Mononuclear cell (primary cell): Measurements from ENCODE around the gene PDE4A. TPM values are rescaled to one million over a fixed set of nuclear protein-coding genes. Genes with fewer than 3 reads are reported as not detected.
"Not testable (repeated sequence)": the region's sequence is repeated elsewhere in the genome, so short reads cannot be mapped to it uniquely, and the experiment has no call there.

Experiments used
- H3K27me3 ChIP-seq: 2 replicates; pipeline ENCODE4 v1.6.0; 2011; ENCODE audit warnings: low read length, control low read depth; ENCODE audit not compliant: insufficient read depth
- H3K4me1 ChIP-seq: 2 replicates; pipeline ENCODE4 v1.5.1; 2011; ENCODE audit warnings: mild to moderate bottlenecking, low read length, control low read depth; ENCODE audit not compliant: insufficient read depth
- H3K4me3 ChIP-seq: 2 replicates; pipeline ENCODE4 v1.5.1; 2011; ENCODE audit warnings: mild to moderate bottlenecking, low read length, moderate library complexity
- H3K9me3 ChIP-seq: 2 replicates; pipeline ENCODE4 v1.5.1; 2011; ENCODE audit warnings: low read depth, mild to moderate bottlenecking, control low read depth, low read length
- total RNA-seq: library from RNA; depleted of rRNA; stranded (reverse); fragments of >200 nt; gene quantifications from one replicate; pipeline ENCODE4 v1.2.3, GENCODE V29; 2012

The PDE4A gene
- total RNA-seq, 1 donor = 7.2 TPM

- no peaks in the 10 kb centered on the region for H3K9me3 ChIP-seq
- H3K4me3 ChIP-seq = peak overlapping the region; percentile 22
- H3K27me3 ChIP-seq = peaks cover 19% of the 10 kb centered on the region
- peaks cover 59% of the 10 kb centered on the region for H3K4me1 ChIP-seq
Observed at GRCh38 chr19:10431254-10431942, 11.1 kb downstream of the PDE4A start.

- H3K4me3 ChIP-seq = peak overlapping the region; percentile 23
- H3K9me3 ChIP-seq = no peaks in the 10 kb centered on the region
- H3K27me3 ChIP-seq = peaks cover 19% of the 10 kb centered on the region
- H3K4me1 ChIP-seq = peaks cover 52% of the 10 kb centered on the region
Observed at GRCh38 chr19:10431943-10432735, 11.8 kb downstream of the PDE4A start.

GRCh38 chr19:10432736-10433130 lies 12.4 kb downstream of the PDE4A start:
- no peak overlapping the region for H3K4me3 ChIP-seq
- H3K4me1 ChIP-seq = peaks cover 46% of the 10 kb centered on the region

GRCh38 chr19:10433131-10433536 lies 12.8 kb downstream of the PDE4A start:
- H3K9me3 ChIP-seq = no peaks in the 10 kb centered on the region
- H3K27me3 ChIP-seq = peaks cover 19% of the 10 kb centered on the region
- peaks cover 42% of the 10 kb centered on the region for H3K4me1 ChIP-seq
- no peak overlapping the region for H3K4me3 ChIP-seq

More at GRCh38 chr19:10432736-10433130, 12.4 kb downstream of the PDE4A start:
- Histone ChIP-seq H3K27me3 (peaks cover 19% of the 10 kb centered on the region), H3K9me3 (no peaks in the 10 kb centered on the region)

GRCh38 chr19:10439588-10439987 lies 19.2 kb downstream of the PDE4A start:
- H3K4me3 ChIP-seq = no peak overlapping the region
- no peaks in the 10 kb centered on the region for H3K27me3 ChIP-seq
- no peaks in the 10 kb centered on the region for H3K4me1 ChIP-seq
- H3K9me3 ChIP-seq = no peaks in the 10 kb centered on the region

GRCh38 chr19:10442698-10443097 lies 22.4 kb downstream of the PDE4A start:
- H3K4me3 ChIP-seq = no peak overlapping the region
- H3K4me1 ChIP-seq = no peaks in the 10 kb centered on the region
- no peaks in the 10 kb centered on the region for H3K9me3 ChIP-seq
- no peaks in the 10 kb centered on the region for H3K27me3 ChIP-seq

- Histone ChIP-seq H3K27me3 (no peaks in the 10 kb centered on the region), H3K4me1 (no peaks in the 10 kb centered on the region), H3K4me3 (no peak overlapping the region), H3K9me3 (no peaks in the 10 kb centered on the region)
Observed at GRCh38 chr19:10449037-10449436, 28.7 kb downstream of the PDE4A start.

GRCh38 chr19:10450191-10450852 lies 30.0 kb downstream of the PDE4A start:
- Histone ChIP-seq H3K4me1 (no peaks in the 10 kb centered on the region), H3K4me3 (no peak overlapping the region), H3K27me3 (no peaks in the 10 kb centered on the region), H3K9me3 (no peaks in the 10 kb centered on the region)

- Histone ChIP-seq H3K27me3 (no peaks in the 10 kb centered on the region), H3K4me1 (no peaks in the 10 kb centered on the region)
Observed at GRCh38 chr19:10450853-10451609, 30.7 kb downstream of the PDE4A start.

GRCh38 chr19:10452726-10453618 lies 32.6 kb downstream of the PDE4A start:
- Histone ChIP-seq H3K4me3 (no peak overlapping the region), H3K9me3 (no peaks in the 10 kb centered on the region), H3K27me3 (no peaks in the 10 kb centered on the region)

More at GRCh38 chr19:10450853-10451609, 30.7 kb downstream of the PDE4A start:
- no peak overlapping the region for H3K4me3 ChIP-seq
- H3K9me3 ChIP-seq = no peaks in the 10 kb centered on the region

GRCh38 chr19:10453852-10454251 lies 33.5 kb downstream of the PDE4A start:
- no peak overlapping the region for H3K4me3 ChIP-seq
- H3K27me3 ChIP-seq = no peaks in the 10 kb centered on the region
- H3K9me3 ChIP-seq = no peaks in the 10 kb centered on the region
- H3K4me1 ChIP-seq = no peaks in the 10 kb centered on the region

More at GRCh38 chr19:10452726-10453618, 32.6 kb downstream of the PDE4A start:
- no peaks in the 10 kb centered on the region for H3K4me1 ChIP-seq

GRCh38 chr19:10454267-10454666 lies 33.9 kb downstream of the PDE4A start:
- H3K27me3 ChIP-seq = no peaks in the 10 kb centered on the region
- no peak overlapping the region for H3K4me3 ChIP-seq
- no peaks in the 10 kb centered on the region for H3K9me3 ChIP-seq
- H3K4me1 ChIP-seq = no peaks in the 10 kb centered on the region

GRCh38 chr19:10458733-10459132 lies 38.4 kb downstream of the PDE4A start:
- not testable (repeated sequence) for H3K9me3 ChIP-seq, H3K4me1 ChIP-seq, H3K27me3 ChIP-seq, H3K4me3 ChIP-seq

GRCh38 chr19:10460714-10461046 lies 40.3 kb downstream of the PDE4A start:
- peaks cover 7% of the 10 kb centered on the region for H3K4me1 ChIP-seq
- H3K9me3 ChIP-seq = no peaks in the 10 kb centered on the region
- no peaks in the 10 kb centered on the region for H3K27me3 ChIP-seq
- no peak overlapping the region for H3K4me3 ChIP-seq
